ENCODE measurements around the gene PHLDA2.
"Not testable (repeated sequence)": the region's sequence is repeated elsewhere in the genome, so short reads cannot be mapped to it uniquely, and the experiment has no call there.

PHLDA2 gene

GRCh38 chr11:2912498-2912897, 16.7 kb downstream of the PHLDA2 start:
- peak; percentile 58 for DNase-seq

- DNase-seq, result no peak
These were observed 17.3 kb downstream of the PHLDA2 start for GRCh38 chr11:2911785-2912391.

- no peak for DNase-seq
These were observed 18.0 kb downstream of the PHLDA2 start for GRCh38 chr11:2911088-2911784.

- no peak for DNase-seq
These were observed 18.7 kb downstream of the PHLDA2 start for GRCh38 chr11:2910401-2910955.

- no peak for DNase-seq
These were observed 19.9 kb downstream of the PHLDA2 start for GRCh38 chr11:2909133-2909902.

- DNase-seq, result no peak
These were observed 21.1 kb downstream of the PHLDA2 start for GRCh38 chr11:2908130-2908529.

GRCh38 chr11:2905299-2905698, 23.9 kb downstream of the PHLDA2 start:
- not testable (repeated sequence) for DNase-seq

GRCh38 chr11:2904153-2905052, 24.8 kb downstream of the PHLDA2 start:
- DNase-seq, result no peak

- no peak for DNase-seq
These were observed 25.6 kb downstream of the PHLDA2 start for GRCh38 chr11:2903672-2904011.

- DNase-seq, result no peak
These were observed 26.2 kb downstream of the PHLDA2 start for GRCh38 chr11:2902784-2903671.

GRCh38 chr11:2901854-2902783, 27.1 kb downstream of the PHLDA2 start:
- peak; percentile 86 for DNase-seq

GRCh38 chr11:2901196-2901796, 27.9 kb downstream of the PHLDA2 start:
- no peak for DNase-seq

- no peak for DNase-seq
These were observed 30.0 kb downstream of the PHLDA2 start for GRCh38 chr11:2899080-2899783.

GRCh38 chr11:2898366-2899079, 30.7 kb downstream of the PHLDA2 start:
- DNase-seq, result no peak

GRCh38 chr11:2897048-2897447, 32.2 kb downstream of the PHLDA2 start:
- no peak for DNase-seq

GRCh38 chr11:2896047-2896446, 33.2 kb downstream of the PHLDA2 start:
- DNase-seq, result no peak

GRCh38 chr11:2893935-2894334, 35.3 kb downstream of the PHLDA2 start:
- DNase-seq, result no peak

- DNase-seq, result no peak
These were observed 36.2 kb downstream of the PHLDA2 start for GRCh38 chr11:2892967-2893528.
